Measurements from ENCODE around the gene GTF2H4.

GRCh38 chr6:30889921-30890645 lies 17.9 kb upstream of the GTF2H4 start:
- TF ChIP-seq POLR2AphosphoS5 (IDR thresholded peaks at IDR 0.05), result no peak
- no peak for TF ChIP-seq CTCF (IDR thresholded peaks at IDR 0.05)
- TF ChIP-seq POLR2A (IDR thresholded peaks at IDR 0.05), result no peak
- TF ChIP-seq EP300 (IDR thresholded peaks at IDR 0.05), result no peak
